Body of pancreas (tissue), 4 donors: ENCODE results near the gene ZNF521.

Source experiments
- POLR2A ChIP-seq, 3 donors: fragments of 450-650 bp; IDR thresholded peaks; one replicate each; pipeline ENCODE4 v1.6.1; 2016; ENCODE audit warnings: antibody characterized with exemption in 3 of 3, mild to moderate bottlenecking in 2 of 3
- TF ChIP-seq, protein P1 (sequence below), 7 experiments: fragments of 450-650 bp in 4 of 7; fragments of 200-600 bp in 3 of 7; sonication (generic) in 3 of 7; IDR thresholded peaks; one replicate each; pipeline ENCODE4 v1.5.1; 2016 to 2019; ENCODE audit warnings: antibody characterized with exemption in 7 of 7

DNA sequence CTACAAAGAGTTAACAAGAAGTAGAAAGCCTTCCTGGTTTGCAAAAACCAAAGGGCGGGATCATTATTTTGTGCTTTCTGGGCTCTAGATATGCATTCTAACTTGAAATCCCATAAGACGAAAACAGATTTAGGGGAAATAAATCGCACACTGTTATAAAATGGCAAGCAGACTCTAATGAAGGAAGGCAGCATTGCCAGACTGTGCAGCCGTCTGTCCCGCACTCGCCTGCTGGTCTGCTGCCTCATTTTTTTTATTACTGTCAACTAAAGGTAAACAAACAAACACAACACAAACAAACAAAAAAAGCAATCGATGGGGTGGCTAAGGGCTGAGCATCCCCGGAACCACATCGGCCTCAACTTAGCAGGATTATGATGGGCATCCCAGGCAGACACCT is 24.4 kb downstream of the ZNF521 start:
- TF ChIP-seq, protein P1, sequence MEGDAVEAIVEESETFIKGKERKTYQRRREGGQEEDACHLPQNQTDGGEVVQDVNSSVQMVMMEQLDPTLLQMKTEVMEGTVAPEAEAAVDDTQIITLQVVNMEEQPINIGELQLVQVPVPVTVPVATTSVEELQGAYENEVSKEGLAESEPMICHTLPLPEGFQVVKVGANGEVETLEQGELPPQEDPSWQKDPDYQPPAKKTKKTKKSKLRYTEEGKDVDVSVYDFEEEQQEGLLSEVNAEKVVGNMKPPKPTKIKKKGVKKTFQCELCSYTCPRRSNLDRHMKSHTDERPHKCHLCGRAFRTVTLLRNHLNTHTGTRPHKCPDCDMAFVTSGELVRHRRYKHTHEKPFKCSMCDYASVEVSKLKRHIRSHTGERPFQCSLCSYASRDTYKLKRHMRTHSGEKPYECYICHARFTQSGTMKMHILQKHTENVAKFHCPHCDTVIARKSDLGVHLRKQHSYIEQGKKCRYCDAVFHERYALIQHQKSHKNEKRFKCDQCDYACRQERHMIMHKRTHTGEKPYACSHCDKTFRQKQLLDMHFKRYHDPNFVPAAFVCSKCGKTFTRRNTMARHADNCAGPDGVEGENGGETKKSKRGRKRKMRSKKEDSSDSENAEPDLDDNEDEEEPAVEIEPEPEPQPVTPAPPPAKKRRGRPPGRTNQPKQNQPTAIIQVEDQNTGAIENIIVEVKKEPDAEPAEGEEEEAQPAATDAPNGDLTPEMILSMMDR (IDR thresholded peaks at IDR 0.05), result no peak
- TF ChIP-seq POLR2A (IDR thresholded peaks at IDR 0.05), result no peak
